Neural cell (in vitro differentiated cells): Measurements from ENCODE around the gene SPECC1L. TPM values are rescaled to one million over a fixed set of nuclear protein-coding genes. Genes with fewer than 3 reads are reported as not detected.

ENCODE experiments used
- H2AFZ ChIP-seq: fragments of 200-600, 300-800 bp; sonication (generic), shearing (Covaris generic); 2 replicates; pipeline ENCODE4 v1.6.0; 2014; ENCODE audit warnings: low read depth, mild to moderate bottlenecking, antibody characterized with exemption, low read length, moderate library complexity
- H3F3A ChIP-seq: fragments of 200-600 bp; shearing (Covaris generic); 2 replicates; pipeline ENCODE4 v1.6.1; 2016; ENCODE audit warnings: mild to moderate bottlenecking, moderate library complexity, mixed read lengths, antibody characterized with exemption, low read length; ENCODE audit not compliant: insufficient read depth, poor library complexity, severe bottlenecking
- H3K27ac ChIP-seq: fragments of 200-600, 300-800 bp; sonication (generic), shearing (Covaris generic); 2 replicates; pipeline ENCODE4 v1.5.1; 2014; ENCODE audit warnings: mild to moderate bottlenecking, low read length, moderate library complexity
- H3K27me3 ChIP-seq: fragments of 300-800, 200-600 bp; sonication (generic), shearing (Covaris generic); 2 replicates; pipeline ENCODE4 v1.6.0; 2014; ENCODE audit warnings: mild to moderate bottlenecking, low read depth, low read length, moderate library complexity; ENCODE audit not compliant: insufficient read depth
- H3K36me3 ChIP-seq: fragments of 300-800, 200-600 bp; sonication (generic), shearing (Covaris generic); 2 replicates; pipeline ENCODE4 v1.5.1; 2014; ENCODE audit warnings: mild to moderate bottlenecking, antibody characterized with exemption, low read length, moderate library complexity; ENCODE audit not compliant: insufficient read depth
- H3K4me2 ChIP-seq: fragments of 300-800, 200-600 bp; sonication (generic), shearing (Covaris generic); 2 replicates; pipeline ENCODE4 v1.6.0; 2014; ENCODE audit warnings: mild to moderate bottlenecking, low read length
- H3K4me3 ChIP-seq: fragments of 300-800, 200-600 bp; sonication (generic), shearing (Covaris generic); 2 replicates; pipeline ENCODE4 v1.5.1; 2014; ENCODE audit warnings: mild to moderate bottlenecking, low read length, moderate library complexity
- H3K79me2 ChIP-seq: fragments of 200-600 bp; shearing (Covaris generic); replicated peaks from 2 replicates; pipeline ENCODE4 v1.6.0; 2014; ENCODE audit warnings: mild to moderate bottlenecking, low read length, moderate library complexity; ENCODE audit not compliant: insufficient read depth
- H3K9ac ChIP-seq: fragments of 300-800, 200-600 bp; sonication (generic), shearing (Covaris generic); 2 replicates; pipeline ENCODE4 v1.6.1; 2016; ENCODE audit warnings: mild to moderate bottlenecking, low read length, mixed read lengths
- H3K9me2 ChIP-seq: fragments of 200-600 bp; shearing (Covaris generic); 2 replicates; pipeline ENCODE4 v1.6.1; 2016; ENCODE audit warnings: mild to moderate bottlenecking, low read length, mixed read lengths; ENCODE audit not compliant: insufficient read depth
- H3K9me3 ChIP-seq: fragments of 200-600, 300-800 bp; sonication (generic), shearing (Covaris generic); 2 replicates; pipeline ENCODE4 v1.6.1; 2016; ENCODE audit warnings: mild to moderate bottlenecking, mixed run types, low read length, moderate library complexity, mixed read lengths
- H4K20me1 ChIP-seq: fragments of 200-600 bp; shearing (Covaris generic); 2 replicates; pipeline ENCODE4 v1.6.1; 2016; ENCODE audit warnings: mild to moderate bottlenecking, mixed run types; ENCODE audit not compliant: insufficient read depth
- EP300 ChIP-seq: fragments of 450-650 bp; conservative IDR thresholded peaks from 2 replicates; pipeline ENCODE4 v1.6.1; 2014; ENCODE audit warnings: antibody characterized with exemption, mild to moderate bottlenecking, moderate library complexity; ENCODE audit not compliant: poor library complexity, severe bottlenecking
- EZH2 ChIP-seq: fragments of 200-600, 300-800 bp; shearing (Covaris generic), sonication (generic); IDR thresholded peaks from 2 replicates; pipeline ENCODE4 v1.6.1; 2014; ENCODE audit warnings: antibody characterized with exemption, low read length, borderline replicate concordance, mild to moderate bottlenecking; ENCODE audit not compliant: insufficient read depth, poor library complexity, severe bottlenecking
- MXI1 ChIP-seq: fragments of 450-650 bp; conservative IDR thresholded peaks from 2 replicates; pipeline ENCODE4 v1.6.1; 2014; ENCODE audit warnings: antibody characterized with exemption, mild to moderate bottlenecking; ENCODE audit not compliant: poor library complexity, severe bottlenecking
- POLR2AphosphoS5 ChIP-seq: IDR thresholded peaks from 2 replicates; pipeline ENCODE4 v1.6.1; 2012
- RAD21 ChIP-seq: fragments of 450-650 bp; conservative IDR thresholded peaks from 2 replicates; pipeline ENCODE4 v1.6.1; 2014; ENCODE audit warnings: antibody characterized with exemption, mild to moderate bottlenecking, moderate library complexity
- SMC3 ChIP-seq: fragments of 450-650 bp; conservative IDR thresholded peaks from 2 replicates; pipeline ENCODE4 v1.6.1; 2014; ENCODE audit warnings: antibody characterized with exemption, mild to moderate bottlenecking, moderate library complexity; ENCODE audit not compliant: poor library complexity
- TAF1 ChIP-seq: IDR thresholded peaks from 2 replicates; pipeline ENCODE4 v1.6.1; 2012; ENCODE audit warnings: low read depth
- polyA plus RNA-seq: library from polyadenylated mRNA; depleted of rRNA; stranded (reverse); fragments of >200 nt; gene quantifications from 2 replicates; pipeline ENCODE4 v1.2.3, GENCODE V29; 2014
- TF ChIP-seq, protein P1 (sequence below): fragments of 450-650 bp; IDR thresholded peaks from 2 replicates; pipeline ENCODE4 v1.5.1; 2014; ENCODE audit warnings: antibody characterized with exemption, mild to moderate bottlenecking, moderate library complexity; ENCODE audit not compliant: poor library complexity, severe bottlenecking
- TF ChIP-seq, protein P2 (sequence below): IDR thresholded peaks from 2 replicates; pipeline ENCODE4 v1.6.1; 2012; ENCODE audit warnings: borderline replicate concordance

Gene SPECC1L
- polyA plus RNA-seq, 1 donor from 2014 or later: 27.1 TPM

DNA sequence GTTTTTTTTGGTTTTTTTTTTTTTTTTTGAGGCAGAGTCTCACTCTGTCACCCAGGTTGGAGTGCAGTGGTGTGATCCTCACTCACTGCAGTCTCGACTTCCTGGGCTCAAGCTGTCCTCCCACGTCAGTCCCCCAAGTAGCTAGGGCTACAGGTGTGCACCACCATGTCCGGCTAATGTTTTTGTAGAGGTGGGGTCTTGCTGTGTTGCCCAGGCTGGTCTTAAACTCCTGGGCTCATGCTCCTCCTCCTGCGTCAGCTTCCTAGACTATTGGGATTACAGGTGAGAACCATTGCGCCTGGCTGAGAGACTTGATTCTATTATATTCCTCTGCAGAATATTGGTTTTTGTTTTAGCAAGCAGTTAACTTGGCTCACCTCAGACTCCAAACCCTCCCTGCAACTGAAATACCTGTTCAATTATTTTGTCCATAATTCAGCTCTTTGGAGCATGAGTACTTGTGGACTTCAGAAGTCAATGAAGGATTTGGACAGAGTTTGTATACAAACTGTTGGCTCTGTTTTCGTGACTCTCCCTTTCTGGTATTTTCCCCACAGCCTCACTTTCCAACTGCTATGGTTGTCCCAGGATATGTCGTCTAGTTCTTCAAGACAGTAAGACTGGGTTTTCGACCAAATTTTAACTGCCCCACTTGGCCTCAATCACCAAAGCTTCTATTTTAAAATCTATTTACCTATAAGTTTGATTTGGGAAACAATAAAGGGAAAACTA is 87.6 kb downstream of the SPECC1L start:
- peaks cover 12% of the 10 kb centered on the region for H3K36me3 ChIP-seq
- no peak for TF ChIP-seq POLR2AphosphoS5
- TF ChIP-seq, protein P1, sequence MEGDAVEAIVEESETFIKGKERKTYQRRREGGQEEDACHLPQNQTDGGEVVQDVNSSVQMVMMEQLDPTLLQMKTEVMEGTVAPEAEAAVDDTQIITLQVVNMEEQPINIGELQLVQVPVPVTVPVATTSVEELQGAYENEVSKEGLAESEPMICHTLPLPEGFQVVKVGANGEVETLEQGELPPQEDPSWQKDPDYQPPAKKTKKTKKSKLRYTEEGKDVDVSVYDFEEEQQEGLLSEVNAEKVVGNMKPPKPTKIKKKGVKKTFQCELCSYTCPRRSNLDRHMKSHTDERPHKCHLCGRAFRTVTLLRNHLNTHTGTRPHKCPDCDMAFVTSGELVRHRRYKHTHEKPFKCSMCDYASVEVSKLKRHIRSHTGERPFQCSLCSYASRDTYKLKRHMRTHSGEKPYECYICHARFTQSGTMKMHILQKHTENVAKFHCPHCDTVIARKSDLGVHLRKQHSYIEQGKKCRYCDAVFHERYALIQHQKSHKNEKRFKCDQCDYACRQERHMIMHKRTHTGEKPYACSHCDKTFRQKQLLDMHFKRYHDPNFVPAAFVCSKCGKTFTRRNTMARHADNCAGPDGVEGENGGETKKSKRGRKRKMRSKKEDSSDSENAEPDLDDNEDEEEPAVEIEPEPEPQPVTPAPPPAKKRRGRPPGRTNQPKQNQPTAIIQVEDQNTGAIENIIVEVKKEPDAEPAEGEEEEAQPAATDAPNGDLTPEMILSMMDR: no peak
- no peak for TF ChIP-seq EZH2
- no peak for TF ChIP-seq TAF1
- TF ChIP-seq RAD21: no peak
- no peak for TF ChIP-seq SMC3
- TF ChIP-seq EP300: no peak
- TF ChIP-seq, protein P2, sequence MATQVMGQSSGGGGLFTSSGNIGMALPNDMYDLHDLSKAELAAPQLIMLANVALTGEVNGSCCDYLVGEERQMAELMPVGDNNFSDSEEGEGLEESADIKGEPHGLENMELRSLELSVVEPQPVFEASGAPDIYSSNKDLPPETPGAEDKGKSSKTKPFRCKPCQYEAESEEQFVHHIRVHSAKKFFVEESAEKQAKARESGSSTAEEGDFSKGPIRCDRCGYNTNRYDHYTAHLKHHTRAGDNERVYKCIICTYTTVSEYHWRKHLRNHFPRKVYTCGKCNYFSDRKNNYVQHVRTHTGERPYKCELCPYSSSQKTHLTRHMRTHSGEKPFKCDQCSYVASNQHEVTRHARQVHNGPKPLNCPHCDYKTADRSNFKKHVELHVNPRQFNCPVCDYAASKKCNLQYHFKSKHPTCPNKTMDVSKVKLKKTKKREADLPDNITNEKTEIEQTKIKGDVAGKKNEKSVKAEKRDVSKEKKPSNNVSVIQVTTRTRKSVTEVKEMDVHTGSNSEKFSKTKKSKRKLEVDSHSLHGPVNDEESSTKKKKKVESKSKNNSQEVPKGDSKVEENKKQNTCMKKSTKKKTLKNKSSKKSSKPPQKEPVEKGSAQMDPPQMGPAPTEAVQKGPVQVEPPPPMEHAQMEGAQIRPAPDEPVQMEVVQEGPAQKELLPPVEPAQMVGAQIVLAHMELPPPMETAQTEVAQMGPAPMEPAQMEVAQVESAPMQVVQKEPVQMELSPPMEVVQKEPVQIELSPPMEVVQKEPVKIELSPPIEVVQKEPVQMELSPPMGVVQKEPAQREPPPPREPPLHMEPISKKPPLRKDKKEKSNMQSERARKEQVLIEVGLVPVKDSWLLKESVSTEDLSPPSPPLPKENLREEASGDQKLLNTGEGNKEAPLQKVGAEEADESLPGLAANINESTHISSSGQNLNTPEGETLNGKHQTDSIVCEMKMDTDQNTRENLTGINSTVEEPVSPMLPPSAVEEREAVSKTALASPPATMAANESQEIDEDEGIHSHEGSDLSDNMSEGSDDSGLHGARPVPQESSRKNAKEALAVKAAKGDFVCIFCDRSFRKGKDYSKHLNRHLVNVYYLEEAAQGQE: no peak
- no peak for TF ChIP-seq MXI1
- peaks cover 4% of the 10 kb centered on the region for H3K9me3 ChIP-seq
- no peaks in the 10 kb centered on the region for H4K20me1 ChIP-seq
- H3K27me3 ChIP-seq: no peaks in the 10 kb centered on the region
- no peaks in the 10 kb centered on the region for H3F3A ChIP-seq
- H3K79me2 ChIP-seq: no peaks in the 10 kb centered on the region
- H3K4me2 ChIP-seq: no peak overlapping the region
- H2AFZ ChIP-seq: no peak overlapping the region
- H3K9ac ChIP-seq: no peak overlapping the region
- no peak overlapping the region for H3K27ac ChIP-seq
- H3K4me3 ChIP-seq: no peak overlapping the region
- no peaks in the 10 kb centered on the region for H3K9me2 ChIP-seq

DNA sequence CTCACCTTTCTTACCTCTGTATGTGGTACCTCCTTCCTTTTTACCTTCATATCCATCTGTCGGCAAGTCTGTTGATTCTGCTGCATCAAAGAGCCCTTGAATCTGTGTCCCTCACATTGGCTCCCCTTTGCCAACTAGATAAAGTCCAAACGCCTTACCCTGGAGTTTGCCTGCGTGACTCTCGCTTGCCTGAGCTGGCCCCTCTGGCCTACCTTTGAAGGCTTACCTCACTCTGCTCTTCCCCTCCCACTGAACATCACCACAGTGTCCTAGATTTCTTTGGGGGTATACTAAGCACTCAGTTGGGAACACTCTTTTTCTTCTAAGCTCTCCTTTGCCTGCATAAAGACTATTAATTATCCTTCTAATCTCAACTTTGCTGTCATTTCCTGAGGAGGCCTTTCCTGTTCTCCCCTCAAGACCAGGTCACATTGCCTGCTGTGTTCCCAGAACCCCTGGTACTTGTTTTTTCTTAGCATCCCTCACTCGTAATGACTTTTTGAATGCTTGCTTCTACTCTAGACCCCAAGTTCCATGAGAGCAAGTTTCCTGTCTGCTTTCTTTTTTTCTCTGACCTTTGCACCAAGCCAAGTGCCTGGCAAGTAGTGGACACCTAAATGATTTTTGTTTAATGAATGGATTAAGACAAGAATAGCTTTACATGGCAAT is 89.0 kb downstream of the SPECC1L start:
- TF ChIP-seq SMC3 (no peak), POLR2AphosphoS5 (no peak), TAF1 (no peak), EZH2 (no peak), MXI1 (no peak), RAD21 (no peak), EP300 (no peak)
- TF ChIP-seq, protein P1: no peak
- TF ChIP-seq, protein P2: no peak
- no peaks in the 10 kb centered on the region for H3K27me3 ChIP-seq

More for the DNA sequence above, 89.0 kb downstream of the SPECC1L start:
- no peak overlapping the region for H3K27ac ChIP-seq
- H3K4me2 ChIP-seq: no peak overlapping the region
- no peaks in the 10 kb centered on the region for H4K20me1 ChIP-seq
- H3K9me2 ChIP-seq: no peaks in the 10 kb centered on the region
- H3K36me3 ChIP-seq: peaks cover 5% of the 10 kb centered on the region
- no peak overlapping the region for H3K4me3 ChIP-seq
- H2AFZ ChIP-seq: no peak overlapping the region
- H3K79me2 ChIP-seq: no peaks in the 10 kb centered on the region
- no peaks in the 10 kb centered on the region for H3K9me3 ChIP-seq
- no peaks in the 10 kb centered on the region for H3F3A ChIP-seq
- H3K9ac ChIP-seq: no peak overlapping the region
